Measurements from ENCODE around the gene SAMD7. TPM values are rescaled to one million over a fixed set of nuclear protein-coding genes. Genes with fewer than 3 reads are reported as not detected.

SAMD7 gene
- not detected in 2 replicates for total RNA-seq

GRCh38 chr3:169911272-169911671 lies at the start of gene SAMD7:
Gene SAMD7, plus strand, starts transcription at chr3:169911572. Its CDS starts 7,927 bp downstream, at chr3:169919499.
- DNase-seq (ENCODE audit: low read depth in 2 of 2) = no peak

GRCh38 chr3:169861871-169862270 lies 49.5 kb upstream of the SAMD7 start:
- no peak for DNase-seq (ENCODE audit: low read depth in 2 of 2)

GRCh38 chr3:169863458-169863899 lies 47.9 kb upstream of the SAMD7 start:
- DNase-seq (ENCODE audit: low read depth in 2 of 2) = peak; percentile 29 to 69

GRCh38 chr3:169864270-169864669 lies 47.1 kb upstream of the SAMD7 start:
- no peak for DNase-seq (ENCODE audit: low read depth in 2 of 2)

GRCh38 chr3:169865176-169865767 lies 46.1 kb upstream of the SAMD7 start:
- no peak for DNase-seq (ENCODE audit: low read depth in 2 of 2)

GRCh38 chr3:169867584-169868210 lies 43.7 kb upstream of the SAMD7 start:
- no peak for DNase-seq (ENCODE audit: low read depth in 2 of 2)

GRCh38 chr3:169868369-169868768 lies 43.0 kb upstream of the SAMD7 start:
- no peak for DNase-seq (ENCODE audit: low read depth in 2 of 2)

GRCh38 chr3:169869484-169870220 lies 41.7 kb upstream of the SAMD7 start, which contains the start of gene LRRC31:
Gene LRRC31, minus strand, starts transcription at chr3:169869935. Its CDS starts 128 bp downstream, at chr3:169869807.
- DNase-seq (ENCODE audit: low read depth in 2 of 2) = no peak

GRCh38 chr3:169871129-169871886 lies 40.1 kb upstream of the SAMD7 start:
- no peak for DNase-seq (ENCODE audit: low read depth in 2 of 2)

GRCh38 chr3:169879013-169879557 lies 32.3 kb upstream of the SAMD7 start:
- no peak for DNase-seq (ENCODE audit: low read depth in 2 of 2)

GRCh38 chr3:169879845-169880575 lies 31.4 kb upstream of the SAMD7 start:
- no peak for DNase-seq (ENCODE audit: low read depth in 2 of 2)

GRCh38 chr3:169880576-169881250 lies 30.7 kb upstream of the SAMD7 start:
- DNase-seq (ENCODE audit: low read depth in 2 of 2) = no peak

GRCh38 chr3:169886671-169887070 lies 24.7 kb upstream of the SAMD7 start:
- no peak for DNase-seq (ENCODE audit: low read depth in 2 of 2)

- DNase-seq (ENCODE audit: low read depth in 2 of 2) = no peak
These were observed 19.5 kb upstream of the SAMD7 start for GRCh38 chr3:169891886-169892285.

GRCh38 chr3:169894110-169894509 lies 17.3 kb upstream of the SAMD7 start:
- no peak for DNase-seq (ENCODE audit: low read depth in 2 of 2)

GRCh38 chr3:169895072-169895471 lies 16.3 kb upstream of the SAMD7 start:
- no peak for DNase-seq (ENCODE audit: low read depth in 2 of 2)

GRCh38 chr3:169897284-169897683 lies 14.1 kb upstream of the SAMD7 start:
- DNase-seq (ENCODE audit: low read depth in 2 of 2) = no peak

- DNase-seq (ENCODE audit: low read depth in 2 of 2) = no peak
These were observed 9.9 kb upstream of the SAMD7 start for GRCh38 chr3:169901453-169901852.

- DNase-seq (ENCODE audit: low read depth in 2 of 2) = no peak
These were observed 6.0 kb upstream of the SAMD7 start for GRCh38 chr3:169905404-169905803.

- DNase-seq (ENCODE audit: low read depth in 2 of 2) = no peak
These were observed 3.9 kb upstream of the SAMD7 start for GRCh38 chr3:169907476-169907875.

All from dermis microvascular lymphatic vessel endothelial cell (primary cell).